DMS 273 treated with DMSO at 0.1 percent for 48 hours (cell line): ENCODE results near the gene SRSF10.
A peak's percentile ranks its signal among the peaks of the same experiment; 100 is the strongest.
"Not testable (repeated sequence)": the region's sequence is repeated elsewhere in the genome, so short reads cannot be mapped to it uniquely, and the experiment has no call there.

Source experiments
- DNase-seq: peaks from one replicate; lab custom pipeline; 2025; lab: John Stamatoyannopoulos, UW

The SRSF10 gene

DNA sequence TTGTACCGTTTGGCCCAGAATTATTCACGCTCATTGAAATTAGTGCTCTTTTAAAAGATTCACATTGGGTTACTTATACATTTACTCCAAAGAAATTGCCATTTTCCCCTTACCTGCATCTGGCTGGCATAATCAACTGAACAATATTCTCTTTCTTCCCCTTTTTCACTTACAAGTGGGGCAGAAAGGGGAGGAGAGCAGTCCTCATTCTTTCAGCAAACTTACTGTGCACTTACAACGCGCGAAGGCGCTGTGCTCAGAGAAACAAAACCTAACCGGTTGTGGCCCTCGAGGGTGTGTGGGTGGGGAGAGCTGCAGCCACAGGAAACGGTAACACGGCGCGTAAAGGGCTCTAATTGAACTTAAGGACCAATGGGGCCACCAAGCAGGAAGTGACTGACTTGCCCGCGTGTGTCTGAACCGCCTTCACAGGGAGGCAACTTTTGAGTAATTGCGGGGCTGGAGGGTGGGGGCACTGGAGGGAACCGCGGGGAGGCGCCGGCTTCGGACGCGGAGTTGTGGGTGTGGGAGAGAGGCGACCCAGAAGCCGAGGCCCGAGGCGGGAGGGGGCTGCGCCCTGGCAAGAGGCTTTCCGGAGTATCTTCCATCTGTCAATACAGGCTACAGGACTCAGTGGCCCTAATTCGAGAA lies 21.2 kb downstream of the SRSF10 start:
- DNase-seq = peak; percentile 94

- not testable (repeated sequence) for DNase-seq
Measured at GRCh38 chr1:23958040-23958809, 21.9 kb downstream of the SRSF10 start.

GRCh38 chr1:23957096-23957495 lies 23.0 kb downstream of the SRSF10 start:
- peak; percentile 95 for DNase-seq

DNA sequence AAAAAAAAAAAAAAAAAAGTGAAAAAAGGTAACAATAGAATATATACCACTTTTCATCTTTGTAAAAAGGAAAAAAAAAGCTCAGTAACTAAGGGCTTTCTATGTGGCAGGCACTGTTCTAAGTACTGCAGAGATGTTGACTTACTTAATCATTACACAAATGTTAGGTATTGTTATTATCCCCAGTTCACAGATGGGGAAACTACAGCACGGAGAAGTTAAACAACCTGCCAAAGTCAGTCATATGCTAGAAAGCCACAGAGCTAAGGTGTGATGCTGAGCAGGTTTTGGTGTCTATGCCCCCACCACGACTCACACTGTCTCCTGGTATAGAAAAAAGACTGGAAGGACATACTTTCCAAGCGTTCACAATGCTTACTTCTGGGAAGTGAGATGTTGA lies 27.1 kb downstream of the SRSF10 start:
- DNase-seq = no peak

DNA sequence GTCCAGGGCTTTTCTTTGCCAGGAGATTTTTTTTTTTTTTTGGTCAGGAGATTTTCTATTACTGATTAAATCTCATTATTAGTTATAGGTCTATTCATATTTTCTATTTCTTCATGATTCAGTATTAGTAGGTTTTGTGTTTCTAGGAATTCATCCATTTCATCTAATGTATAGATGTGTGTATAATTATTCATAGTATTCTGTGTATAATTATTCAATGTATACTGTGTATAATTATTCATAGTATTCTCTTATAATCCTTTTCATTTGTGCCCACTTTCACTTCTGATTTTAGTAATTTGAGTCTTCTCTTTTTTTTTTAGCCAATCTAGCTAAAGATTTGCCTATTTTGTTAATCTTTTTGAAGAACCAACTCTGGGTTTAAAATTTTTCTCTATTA lies 32.8 kb downstream of the SRSF10 start:
- no peak for DNase-seq

- DNase-seq = no peak
Measured at GRCh38 chr1:23936481-23937176, 43.5 kb downstream of the SRSF10 start.

DNA sequence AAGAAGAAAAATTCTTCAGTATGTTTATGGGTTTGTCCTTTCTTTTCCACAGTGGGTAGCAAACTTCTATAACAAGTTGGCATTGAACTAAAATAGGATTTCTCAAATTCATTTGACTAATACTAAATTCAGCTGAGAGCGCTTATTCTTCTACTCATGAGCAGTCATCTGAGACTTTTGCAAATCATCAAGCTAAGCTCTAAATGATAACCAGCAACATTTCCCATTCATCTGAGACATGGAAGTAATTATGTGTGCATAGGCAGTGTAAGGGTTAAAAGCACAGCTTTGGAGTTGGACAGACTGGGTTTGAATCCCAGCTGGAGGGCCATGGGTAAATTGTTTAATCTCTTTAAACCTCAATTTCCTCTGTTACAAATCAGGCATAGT lies 48.6 kb downstream of the SRSF10 start:
- DNase-seq = no peak

- no peak for DNase-seq
Measured at GRCh38 chr1:23930861-23931490, 49.2 kb downstream of the SRSF10 start.

DNA sequence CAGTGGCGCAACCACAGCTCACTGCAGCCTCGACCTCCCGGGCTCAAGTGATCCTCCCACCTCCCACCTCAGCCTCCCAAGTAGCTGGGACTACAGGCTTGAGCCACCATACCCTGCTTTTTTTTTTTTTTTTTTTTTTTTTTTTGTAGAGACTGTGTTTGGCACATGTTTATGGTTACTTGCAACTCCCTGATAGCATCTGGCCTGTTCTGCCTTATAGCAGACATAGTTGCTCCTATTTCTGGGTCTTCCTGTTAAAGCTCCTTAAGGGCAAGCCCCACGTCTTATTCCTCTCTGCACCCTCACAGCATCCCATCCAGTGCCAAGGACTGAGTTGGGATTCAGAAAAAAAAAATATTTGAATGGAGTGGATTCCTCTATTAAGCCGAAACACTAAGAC lies 49.9 kb downstream of the SRSF10 start:
- DNase-seq = no peak

GRCh38 chr1:23928789-23929188 lies 51.3 kb downstream of the SRSF10 start:
- DNase-seq = no peak

GRCh38 chr1:23927097-23927496 lies 53.0 kb downstream of the SRSF10 start:
- no peak for DNase-seq

GRCh38 chr1:23925279-23925678 lies 54.8 kb downstream of the SRSF10 start:
- no peak for DNase-seq

- DNase-seq = no peak
Measured at GRCh38 chr1:23924601-23925000, 55.5 kb downstream of the SRSF10 start.

GRCh38 chr1:23923592-23924499 lies 56.3 kb downstream of the SRSF10 start:
- DNase-seq = no peak

DNA sequence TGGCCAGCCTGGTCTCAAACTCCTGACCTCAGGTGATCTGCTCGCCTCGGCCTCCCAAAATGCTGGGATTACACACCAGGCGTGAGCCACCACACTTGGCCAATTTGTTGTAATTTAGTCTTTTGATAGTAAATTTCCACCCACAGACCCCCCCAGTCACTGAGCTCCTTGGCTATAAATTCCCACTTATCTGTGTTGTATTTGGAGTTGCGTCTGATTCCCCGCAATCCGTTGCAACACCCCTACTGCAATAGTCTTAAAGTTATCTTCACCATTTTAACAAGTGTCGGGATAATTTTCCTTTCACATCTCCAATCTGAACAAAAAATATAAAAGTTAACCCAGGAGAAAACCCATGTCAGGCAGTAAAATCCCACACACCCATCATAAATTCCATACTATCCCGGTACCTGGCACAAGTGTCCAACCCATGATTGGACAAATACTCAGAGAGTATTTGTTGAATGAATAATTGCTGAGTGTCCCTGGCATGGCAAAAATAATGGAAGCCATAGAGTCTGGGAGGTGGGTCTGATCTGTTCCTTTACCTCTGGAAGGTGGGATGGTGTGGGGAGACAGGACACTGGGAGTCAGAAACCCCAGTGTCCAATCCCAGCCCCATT lies 57.7 kb downstream of the SRSF10 start:
- no peak for DNase-seq

DNA sequence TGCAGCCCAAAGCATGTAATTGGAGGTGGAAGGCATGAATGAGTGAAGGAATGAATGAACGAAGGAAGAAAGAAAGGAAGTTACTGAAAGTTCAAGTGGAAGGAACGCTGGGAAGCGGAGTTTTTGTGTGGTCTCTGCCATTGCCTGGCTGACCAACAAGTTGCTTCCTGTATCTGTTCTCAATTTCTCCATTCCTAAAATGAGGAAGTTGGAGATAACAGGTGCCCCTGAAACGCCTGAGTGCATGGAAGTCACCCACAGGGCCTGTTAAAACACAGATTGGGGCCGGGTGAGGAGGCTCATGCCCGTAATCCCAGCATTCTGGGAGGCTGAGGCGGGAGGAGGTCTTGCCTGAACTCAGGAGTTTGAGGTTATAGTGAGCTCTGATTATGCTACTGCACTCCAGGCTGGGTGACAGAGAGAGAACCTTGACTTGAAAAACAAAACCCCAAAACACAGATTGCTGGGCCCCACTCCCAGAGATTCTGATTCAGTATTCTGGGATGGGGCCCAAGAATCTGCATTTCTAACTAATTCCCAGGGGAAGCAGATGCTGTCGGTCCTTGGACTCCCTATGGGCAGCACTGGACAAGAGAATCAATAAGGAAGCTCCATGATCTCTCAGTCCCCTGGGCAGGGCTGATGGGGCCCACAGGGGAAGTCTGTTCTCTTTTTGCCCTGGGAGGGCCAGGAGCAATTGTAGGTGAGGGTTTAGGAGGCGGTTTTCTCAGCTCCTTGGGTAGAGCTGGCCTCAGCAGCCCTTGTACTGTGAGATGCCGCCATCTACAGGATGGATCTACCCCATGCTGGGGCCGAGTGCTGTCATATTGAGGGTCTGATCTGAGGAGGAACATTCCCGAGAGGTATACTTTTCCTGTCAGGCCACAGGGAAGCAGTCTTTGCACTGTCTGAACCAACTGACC lies 63.7 kb downstream of the SRSF10 start:
- peak; percentile 39 for DNase-seq

DNA sequence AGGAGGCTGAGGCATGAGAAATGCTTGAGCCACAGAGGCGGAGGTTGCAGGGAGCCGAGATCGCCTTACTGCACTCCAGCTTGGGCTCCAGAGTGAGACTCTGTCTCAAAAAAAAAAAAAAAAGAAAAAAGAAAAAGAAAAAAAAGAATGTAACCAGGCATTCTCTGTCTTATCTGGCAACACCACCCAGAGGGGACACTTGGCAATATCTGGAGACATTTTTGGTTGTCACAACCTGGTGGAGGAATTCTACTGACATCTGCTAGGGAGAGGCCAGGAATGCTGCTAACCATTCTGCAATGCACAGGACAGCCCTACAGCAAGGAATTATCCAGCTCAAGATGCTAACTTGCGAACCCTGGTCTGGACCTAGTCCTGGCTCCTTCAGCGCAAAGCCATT lies 64.7 kb downstream of the SRSF10 start:
- DNase-seq = no peak

DNA sequence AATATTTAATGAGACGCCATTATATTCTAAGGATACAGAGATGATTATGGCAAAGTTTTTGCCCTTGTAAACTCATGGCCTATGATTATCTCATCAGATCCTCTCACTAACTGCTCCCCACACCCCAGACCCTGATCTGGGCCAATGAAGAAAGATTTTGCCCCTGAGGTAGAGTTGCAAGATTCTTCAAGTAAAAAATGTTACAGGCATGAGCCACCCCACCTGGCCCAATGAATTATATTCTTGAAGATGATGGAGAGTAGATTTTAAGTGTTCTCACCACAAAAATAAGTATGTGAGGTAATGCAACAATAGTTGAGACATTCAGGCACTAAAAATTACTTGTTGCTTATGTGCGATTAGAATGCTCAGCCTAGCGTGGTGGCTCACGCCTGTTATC lies 65.2 kb downstream of the SRSF10 start:
- no peak for DNase-seq
